ENCODE data around the gene PCSK6. TPM values are rescaled to one million over a fixed set of nuclear protein-coding genes. Genes with fewer than 3 reads are reported as not detected.
"Not testable (repeated sequence)": the region's sequence is repeated elsewhere in the genome, so short reads cannot be mapped to it uniquely, and the experiment has no call there.

PCSK6 gene
- total RNA-seq, 4 donors from 2014 or later: 12.9 to 31.5 (median 23.7) TPM

DNA sequence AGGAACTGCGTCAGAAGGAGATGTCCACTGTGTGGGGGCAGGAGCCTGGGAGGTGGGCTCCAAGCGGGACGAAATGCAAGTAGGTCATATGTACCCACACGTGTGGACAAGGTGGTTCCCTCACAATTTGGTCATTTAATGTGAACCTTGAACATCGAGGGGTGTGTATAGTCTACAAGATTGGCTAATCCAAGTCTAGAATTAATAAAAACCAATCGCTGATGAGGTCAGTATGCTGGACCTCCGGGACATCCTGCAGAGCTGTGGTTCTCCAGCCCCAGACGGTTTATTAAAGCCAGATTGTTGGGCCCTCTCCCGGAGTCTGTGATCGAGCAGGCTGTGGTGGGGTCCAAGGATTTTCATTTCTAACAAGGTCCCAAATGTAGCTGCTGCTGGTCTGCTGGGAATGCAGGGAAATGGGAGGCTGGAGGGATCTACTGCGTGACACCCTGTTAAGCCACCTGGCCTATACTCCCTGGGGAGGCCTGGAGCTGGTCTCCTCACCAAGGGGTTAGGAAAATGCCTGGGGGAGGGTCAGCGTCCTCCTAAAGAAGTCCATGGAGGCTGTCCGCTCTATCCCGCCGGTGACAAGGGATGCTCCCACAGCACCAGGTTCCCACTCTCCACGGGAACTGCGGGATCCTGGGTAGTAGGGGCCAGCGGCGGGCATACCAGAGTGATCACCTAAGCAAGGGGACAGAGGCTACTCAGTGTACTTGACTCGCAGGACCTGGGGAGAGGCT lies 25.1 kb downstream of the PCSK6 start:
- Histone ChIP-seq H3K4me1 (peaks cover 3% of the 10 kb centered on the region), H3K27ac (no peak overlapping the region)

DNA sequence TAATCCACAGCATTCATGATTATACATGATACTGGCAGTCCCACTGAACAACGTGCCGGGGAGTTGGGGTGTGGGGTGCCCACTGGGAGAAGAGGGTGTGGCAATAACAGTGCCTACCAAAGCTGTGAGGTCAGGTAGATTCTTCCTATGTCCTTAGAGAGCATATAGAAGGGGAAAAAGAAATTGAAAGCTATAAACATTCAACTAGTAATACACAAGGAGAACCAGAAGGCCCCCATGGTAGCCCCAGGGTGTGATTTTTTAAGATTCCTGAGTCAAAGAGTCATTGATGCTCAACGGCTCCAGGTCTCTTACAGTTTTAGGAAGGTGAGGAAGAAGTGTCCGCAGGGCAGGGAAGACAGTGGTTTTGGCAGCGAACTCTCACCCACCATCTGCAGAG lies 25.8 kb downstream of the PCSK6 start:
- H3K27me3 ChIP-seq; H3K4me3 ChIP-seq; H3K9me3 ChIP-seq; DNase-seq (ENCODE audit: low spot score in 2 of 2); H3K4me1 ChIP-seq; H3K36me3 ChIP-seq; H3K27ac ChIP-seq: not testable (repeated sequence)
- WGBS: 69% methylated on average over 5 of the region's 5 CpGs

More for the DNA sequence above, 25.1 kb downstream of the PCSK6 start:
- WGBS: 75% methylated on average over 20 of the region's 20 CpGs
- TF ChIP-seq, protein P1, sequence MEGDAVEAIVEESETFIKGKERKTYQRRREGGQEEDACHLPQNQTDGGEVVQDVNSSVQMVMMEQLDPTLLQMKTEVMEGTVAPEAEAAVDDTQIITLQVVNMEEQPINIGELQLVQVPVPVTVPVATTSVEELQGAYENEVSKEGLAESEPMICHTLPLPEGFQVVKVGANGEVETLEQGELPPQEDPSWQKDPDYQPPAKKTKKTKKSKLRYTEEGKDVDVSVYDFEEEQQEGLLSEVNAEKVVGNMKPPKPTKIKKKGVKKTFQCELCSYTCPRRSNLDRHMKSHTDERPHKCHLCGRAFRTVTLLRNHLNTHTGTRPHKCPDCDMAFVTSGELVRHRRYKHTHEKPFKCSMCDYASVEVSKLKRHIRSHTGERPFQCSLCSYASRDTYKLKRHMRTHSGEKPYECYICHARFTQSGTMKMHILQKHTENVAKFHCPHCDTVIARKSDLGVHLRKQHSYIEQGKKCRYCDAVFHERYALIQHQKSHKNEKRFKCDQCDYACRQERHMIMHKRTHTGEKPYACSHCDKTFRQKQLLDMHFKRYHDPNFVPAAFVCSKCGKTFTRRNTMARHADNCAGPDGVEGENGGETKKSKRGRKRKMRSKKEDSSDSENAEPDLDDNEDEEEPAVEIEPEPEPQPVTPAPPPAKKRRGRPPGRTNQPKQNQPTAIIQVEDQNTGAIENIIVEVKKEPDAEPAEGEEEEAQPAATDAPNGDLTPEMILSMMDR (IDR thresholded peaks at IDR 0.05): no peak
- no peak for TF ChIP-seq POLR2A (IDR thresholded peaks at IDR 0.05)
- TF ChIP-seq EP300 (IDR thresholded peaks at IDR 0.05): no peak
- no peaks in the 10 kb centered on the region for H3K9me3 ChIP-seq
- no peaks in the 10 kb centered on the region for H3K27me3 ChIP-seq
- H3K4me3 ChIP-seq: no peak overlapping the region
- DNase-seq (ENCODE audit: low spot score in 2 of 2): no peak
- no peaks in the 10 kb centered on the region for H3K36me3 ChIP-seq

DNA sequence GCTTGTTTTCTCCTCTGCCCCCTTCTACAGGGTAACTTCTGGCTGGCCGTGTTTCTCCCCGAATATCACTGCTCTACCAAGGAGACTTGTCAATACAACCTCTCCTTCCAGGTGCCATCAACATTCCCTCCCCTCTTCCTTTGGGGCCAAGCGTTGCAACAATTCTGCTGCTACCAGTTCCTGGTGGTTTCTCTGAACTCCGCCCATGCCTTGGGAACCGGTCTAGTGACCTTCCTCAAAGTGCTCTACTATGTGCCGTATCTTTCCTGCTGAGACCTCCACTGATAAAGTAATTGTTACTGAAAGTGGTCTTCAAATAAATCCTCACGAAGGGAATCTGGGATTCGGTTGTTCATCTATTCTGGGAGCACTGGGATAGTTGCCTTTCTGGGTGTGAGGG lies 26.2 kb downstream of the PCSK6 start:
- TF ChIP-seq, protein P1 (IDR thresholded peaks at IDR 0.05): no peak
- TF ChIP-seq POLR2AphosphoS5 (IDR thresholded peaks at IDR 0.05): no peak
- Histone ChIP-seq H3K27ac (no peak overlapping the region), H3K36me3 (no peaks in the 10 kb centered on the region), H3K27me3 (no peaks in the 10 kb centered on the region), H3K4me1 (peaks cover 3% of the 10 kb centered on the region), H3K4me3 (no peak overlapping the region), H3K9me3 (no peaks in the 10 kb centered on the region)
- no peak for DNase-seq (ENCODE audit: low spot score in 2 of 2)
- WGBS: 53% methylated on average over 8 of the region's 8 CpGs

DNA sequence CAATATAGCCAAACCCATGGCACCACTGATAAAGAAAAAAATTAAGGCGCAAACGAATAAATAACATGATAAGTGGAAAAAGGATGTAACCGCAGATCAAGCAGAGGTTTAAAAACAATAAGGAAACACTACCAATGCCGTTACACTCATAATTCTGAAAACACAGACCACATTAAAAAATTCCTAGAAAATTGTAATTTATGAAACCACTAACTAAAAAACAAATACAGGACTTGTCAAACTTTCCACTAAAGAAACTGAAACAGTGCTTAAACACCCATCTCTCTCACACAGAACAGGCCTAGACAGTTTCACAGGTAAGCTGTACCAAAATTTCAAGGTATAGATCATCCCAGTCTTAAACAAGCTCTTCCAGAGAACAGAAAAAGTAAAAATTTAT lies 28.4 kb downstream of the PCSK6 start:
- Histone ChIP-seq H3K9me3 (no peaks in the 10 kb centered on the region), H3K27ac (no peak overlapping the region), H3K4me3 (no peak overlapping the region), H3K36me3 (no peaks in the 10 kb centered on the region), H3K4me1 (peaks cover 6% of the 10 kb centered on the region), H3K27me3 (no peaks in the 10 kb centered on the region)
- TF ChIP-seq POLR2A (IDR thresholded peaks at IDR 0.05): no peak
- TF ChIP-seq, protein P1 (IDR thresholded peaks at IDR 0.05): no peak
- no peak for TF ChIP-seq EP300 (IDR thresholded peaks at IDR 0.05)
- TF ChIP-seq POLR2AphosphoS5 (IDR thresholded peaks at IDR 0.05): no peak
- DNase-seq (ENCODE audit: low spot score in 2 of 2): no peak
- WGBS: 91% methylated on average over 4 of the region's 4 CpGs

DNA sequence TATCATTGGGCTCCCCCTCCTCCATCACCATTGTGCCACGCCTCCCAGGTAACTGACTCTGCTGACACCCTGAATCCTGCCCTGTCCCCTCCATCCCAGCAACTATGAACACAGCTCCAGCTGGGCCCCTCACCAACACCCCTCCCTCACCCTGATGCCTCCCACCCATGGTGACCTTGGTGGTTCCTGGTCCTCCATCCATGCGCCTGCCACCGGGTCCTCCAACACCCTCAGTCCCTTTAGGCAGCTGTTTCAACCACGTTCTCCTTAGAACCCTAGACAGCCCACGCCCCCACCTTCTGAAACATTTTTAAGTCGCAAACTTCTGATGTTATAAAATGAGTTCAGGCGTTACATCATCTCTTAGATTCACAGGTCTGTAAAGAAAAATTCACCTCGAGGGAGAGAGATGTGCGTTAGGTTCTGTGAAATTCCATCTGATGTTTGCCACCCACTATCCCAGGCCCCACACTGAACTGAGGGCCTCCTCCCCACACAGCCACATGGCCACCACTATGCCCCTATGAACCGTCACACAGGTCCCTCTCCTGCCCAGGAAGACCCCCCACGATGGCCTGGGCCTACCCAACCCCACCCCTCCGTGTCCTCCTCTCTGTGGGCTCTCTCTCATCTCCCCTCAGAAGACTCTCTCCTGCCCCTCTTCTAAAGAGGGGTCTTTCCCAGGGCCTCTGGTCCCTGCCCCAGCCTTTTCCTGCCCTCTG lies 29.8 kb downstream of the PCSK6 start:
- H3K9me3 ChIP-seq: no peaks in the 10 kb centered on the region
- no peak overlapping the region for H3K27ac ChIP-seq
- peaks cover 15% of the 10 kb centered on the region for H3K4me1 ChIP-seq
- 94% methylated on average over 12 of the region's 12 CpGs for whole genome bisulfite sequencing
- H3K27me3 ChIP-seq: no peaks in the 10 kb centered on the region
- DNase-seq (ENCODE audit: low spot score in 2 of 2): no peak
- no peak overlapping the region for H3K4me3 ChIP-seq
- H3K36me3 ChIP-seq: no peaks in the 10 kb centered on the region
- TF ChIP-seq, protein P1 (IDR thresholded peaks at IDR 0.05): no peak
- TF ChIP-seq EP300 (IDR thresholded peaks at IDR 0.05) (no peak), POLR2AphosphoS5 (IDR thresholded peaks at IDR 0.05) (no peak), POLR2A (IDR thresholded peaks at IDR 0.05) (no peak)
